ENCODE results near the gene ANTXRL.
"Not testable (repeated sequence)": the region's sequence is repeated elsewhere in the genome, so short reads cannot be mapped to it uniquely, and the experiment has no call there.

ANTXRL gene

GRCh38 chr10:46327685-46328084 is 40.9 kb downstream of the ANTXRL start:
- no peaks in the 10 kb centered on the region for H3K9me3 Mint-ChIP-seq
- no peaks in the 10 kb centered on the region for H3K36me3 Mint-ChIP-seq
- DNase-seq, result no peak
- no peak for ATAC-seq (replicated peaks)
- no peak overlapping the region for H3K4me3 Mint-ChIP-seq
- peaks cover 10% of the 10 kb centered on the region in 2 donors for H3K27me3 Mint-ChIP-seq
- no peak overlapping the region for H3K27ac Mint-ChIP-seq
- peaks cover 0 to 3% of the 10 kb centered on the region in 2 donors for H3K4me1 Mint-ChIP-seq

GRCh38 chr10:46328853-46329689 is 42.3 kb downstream of the ANTXRL start:
- Mint-ChIP-seq H3K4me3 (no peak overlapping the region), H3K27me3 (peaks cover 10% of the 10 kb centered on the region in 2 donors), H3K9me3 (no peaks in the 10 kb centered on the region), H3K4me1 (peaks cover 0 to 3% of the 10 kb centered on the region in 2 donors), H3K36me3 (no peaks in the 10 kb centered on the region), H3K27ac (no peak overlapping the region)
- DNase-seq, result no peak
- no peak for ATAC-seq (replicated peaks)

- ATAC-seq (replicated peaks) (no peak), DNase-seq (no peak)
- Mint-ChIP-seq H3K27me3 (peaks cover 10% of the 10 kb centered on the region in 2 donors), H3K36me3 (no peaks in the 10 kb centered on the region), H3K4me1 (peaks cover 0 to 3% of the 10 kb centered on the region in 2 donors), H3K4me3 (no peak overlapping the region), H3K27ac (no peak overlapping the region), H3K9me3 (no peaks in the 10 kb centered on the region)
These were observed 42.9 kb downstream of the ANTXRL start for GRCh38 chr10:46329690-46330016.

GRCh38 chr10:46330894-46331293 is 44.1 kb downstream of the ANTXRL start:
- Mint-ChIP-seq H3K27ac (no peak overlapping the region), H3K27me3 (peaks cover 10% of the 10 kb centered on the region in 2 donors), H3K9me3 (no peaks in the 10 kb centered on the region), H3K4me1 (peaks cover 0 to 3% of the 10 kb centered on the region in 2 donors), H3K4me3 (no peak overlapping the region), H3K36me3 (no peaks in the 10 kb centered on the region)
- DNase-seq, result no peak
- peak; percentile 53 to 61 for ATAC-seq (replicated peaks)

GRCh38 chr10:46365484-46365883 is 78.7 kb downstream of the ANTXRL start:
- not testable (repeated sequence) for H3K9me3 Mint-ChIP-seq; H3K27ac Mint-ChIP-seq; H3K36me3 Mint-ChIP-seq; H3K4me3 Mint-ChIP-seq; H3K4me1 Mint-ChIP-seq; H3K27me3 Mint-ChIP-seq; ATAC-seq (replicated peaks); DNase-seq

- not testable (repeated sequence) for H3K27me3 Mint-ChIP-seq; H3K4me1 Mint-ChIP-seq; H3K36me3 Mint-ChIP-seq; H3K27ac Mint-ChIP-seq; H3K9me3 Mint-ChIP-seq; DNase-seq; H3K4me3 Mint-ChIP-seq; ATAC-seq (replicated peaks)
These were observed 80.4 kb downstream of the ANTXRL start for GRCh38 chr10:46367209-46367608.

GRCh38 chr10:46367666-46368240 is 81.0 kb downstream of the ANTXRL start:
- not testable (repeated sequence) for H3K27ac Mint-ChIP-seq; H3K27me3 Mint-ChIP-seq; H3K36me3 Mint-ChIP-seq; H3K4me3 Mint-ChIP-seq; H3K9me3 Mint-ChIP-seq; ATAC-seq (replicated peaks); DNase-seq; H3K4me1 Mint-ChIP-seq

- not testable (repeated sequence) for H3K27ac Mint-ChIP-seq; H3K9me3 Mint-ChIP-seq; ATAC-seq (replicated peaks); H3K4me1 Mint-ChIP-seq; H3K36me3 Mint-ChIP-seq; H3K27me3 Mint-ChIP-seq; H3K4me3 Mint-ChIP-seq; DNase-seq
These were observed 82.2 kb downstream of the ANTXRL start for GRCh38 chr10:46368956-46369355.

- H3K4me3 Mint-ChIP-seq; H3K4me1 Mint-ChIP-seq; DNase-seq; H3K9me3 Mint-ChIP-seq; H3K27ac Mint-ChIP-seq; ATAC-seq (replicated peaks); H3K36me3 Mint-ChIP-seq; H3K27me3 Mint-ChIP-seq: not testable (repeated sequence)
These were observed 87.6 kb downstream of the ANTXRL start for GRCh38 chr10:46374410-46374809.

- not testable (repeated sequence) for DNase-seq; H3K9me3 Mint-ChIP-seq; H3K36me3 Mint-ChIP-seq; H3K27ac Mint-ChIP-seq; H3K27me3 Mint-ChIP-seq; H3K4me1 Mint-ChIP-seq; H3K4me3 Mint-ChIP-seq; ATAC-seq (replicated peaks)
These were observed 88.6 kb downstream of the ANTXRL start, which contains the start of gene ANXA8L1 for GRCh38 chr10:46375406-46375805. ANXA8L1 (plus strand) TSS chr10:46375776; CDS start chr10:46375852, 76 bp downstream.

GRCh38 chr10:46377022-46377421 is 90.2 kb downstream of the ANTXRL start:
- H3K4me1 Mint-ChIP-seq; H3K9me3 Mint-ChIP-seq; ATAC-seq (replicated peaks); H3K36me3 Mint-ChIP-seq; H3K27ac Mint-ChIP-seq; H3K27me3 Mint-ChIP-seq; H3K4me3 Mint-ChIP-seq; DNase-seq: not testable (repeated sequence)

GRCh38 chr10:46377651-46378050 is 90.9 kb downstream of the ANTXRL start:
- DNase-seq, result not testable (repeated sequence)

GRCh38 chr10:46378108-46378507 is 91.3 kb downstream of the ANTXRL start:
- not testable (repeated sequence) for H3K4me3 Mint-ChIP-seq, H3K27me3 Mint-ChIP-seq, H3K36me3 Mint-ChIP-seq, H3K9me3 Mint-ChIP-seq, H3K27ac Mint-ChIP-seq, DNase-seq, H3K4me1 Mint-ChIP-seq
- ATAC-seq (replicated peaks), result peak in 1 of 2 donors; percentile 26

More at GRCh38 chr10:46377651-46378050, 90.9 kb downstream of the ANTXRL start:
- H3K4me3 Mint-ChIP-seq; H3K4me1 Mint-ChIP-seq; H3K9me3 Mint-ChIP-seq; H3K27ac Mint-ChIP-seq; ATAC-seq (replicated peaks); H3K27me3 Mint-ChIP-seq; H3K36me3 Mint-ChIP-seq: not testable (repeated sequence)

- ATAC-seq (replicated peaks); H3K9me3 Mint-ChIP-seq: not testable (repeated sequence)
These were observed 92.5 kb downstream of the ANTXRL start for GRCh38 chr10:46379233-46379848.

More at GRCh38 chr10:46379233-46379848, 92.5 kb downstream of the ANTXRL start:
- H3K4me3 Mint-ChIP-seq, H3K4me1 Mint-ChIP-seq, H3K27me3 Mint-ChIP-seq, DNase-seq, H3K36me3 Mint-ChIP-seq, H3K27ac Mint-ChIP-seq: not testable (repeated sequence)
